Activated CD4-positive, alpha-beta T cell treated with anti-CD3 and anti-CD28 coated beads for 1 hour (primary cell): ENCODE data around the gene MAN2A2.

ENCODE experiments used
- DNase-seq: peaks from one replicate; pipeline ENCODE4 v3.0.0-alpha.2; 2020

Gene MAN2A2

DNA sequence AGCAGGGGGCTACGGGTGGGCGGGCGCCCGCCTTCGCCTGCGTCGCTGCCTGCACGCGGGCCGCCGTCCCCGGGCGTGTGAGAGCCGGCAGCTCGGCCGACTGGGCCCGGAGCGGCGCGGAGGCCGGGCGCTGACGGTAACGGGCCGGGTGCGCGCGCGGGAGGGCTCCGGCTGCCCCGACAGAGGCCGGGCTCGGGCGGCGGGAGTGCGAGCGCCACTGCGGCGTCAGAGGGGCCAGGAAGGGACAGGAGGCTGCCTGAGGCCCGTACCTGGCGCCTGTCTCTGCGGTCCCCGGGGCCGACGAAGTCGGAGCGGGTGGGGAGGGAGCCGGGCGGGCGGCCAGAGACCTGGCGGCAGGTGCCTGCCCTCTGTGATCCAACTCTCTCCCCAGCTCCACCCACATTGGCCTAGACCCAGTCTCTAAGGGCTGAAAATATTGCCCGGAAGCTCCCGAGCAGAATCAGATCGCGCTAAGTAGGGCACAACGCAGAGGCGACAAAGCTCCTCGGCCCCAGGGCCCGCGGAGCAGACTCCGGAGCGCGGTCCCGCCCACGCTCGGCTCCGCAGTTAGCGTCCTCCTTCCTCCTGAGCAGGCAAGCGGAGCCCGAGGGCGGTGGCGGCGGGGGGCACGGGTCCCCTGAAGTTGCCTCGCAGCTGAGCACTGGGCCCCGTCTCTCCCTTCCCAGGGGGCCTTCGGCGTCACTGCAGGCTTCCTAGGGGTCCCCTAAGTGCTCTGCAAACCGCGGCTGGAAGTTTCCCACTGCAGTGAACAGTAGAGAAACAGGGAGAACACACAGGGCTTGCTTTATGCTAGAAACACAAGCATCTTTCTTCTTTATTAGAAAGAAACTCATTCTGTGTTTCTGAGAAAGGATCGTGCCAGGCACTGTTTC, at the start of gene MAN2A2:
Gene MAN2A2, plus strand, starts transcription at position 463 of the 893 bp plus-strand sequence. CDS start 906 bp downstream, outside the sequence.
- peak; percentile 59 for DNase-seq

- no peak for DNase-seq
Measured at GRCh38 chr15:90855139-90855538, 48.0 kb upstream of the MAN2A2 start.

GRCh38 chr15:90857337-90857736, 45.8 kb upstream of the MAN2A2 start:
- DNase-seq = no peak

DNA sequence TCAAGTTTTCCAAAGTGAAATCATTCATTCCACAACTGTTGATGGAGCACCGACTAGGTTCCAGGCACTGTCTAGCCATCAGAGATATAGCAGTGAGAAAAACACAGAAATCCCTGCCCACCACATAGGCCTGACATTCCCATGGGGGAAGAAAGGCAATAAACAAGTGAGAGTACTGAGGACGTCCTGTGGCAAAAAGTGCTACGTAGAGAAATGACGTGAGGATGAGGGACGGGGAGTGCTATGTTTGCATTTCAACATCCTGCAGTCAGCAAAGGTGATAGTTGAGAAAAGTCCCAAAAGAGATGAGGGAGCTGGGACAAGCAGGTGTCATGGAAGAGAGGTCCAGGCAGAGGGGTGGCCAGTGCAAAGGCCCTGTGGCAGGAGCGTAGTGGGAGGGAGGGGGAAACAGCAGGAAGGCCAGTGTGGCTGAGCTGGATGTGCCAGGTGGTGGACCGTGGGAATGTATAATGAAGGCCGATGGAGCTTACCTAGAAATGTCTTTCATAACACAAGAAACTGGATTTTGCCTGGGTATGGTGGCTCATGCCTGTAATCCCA, 45.1 kb upstream of the MAN2A2 start:
- DNase-seq = no peak

DNA sequence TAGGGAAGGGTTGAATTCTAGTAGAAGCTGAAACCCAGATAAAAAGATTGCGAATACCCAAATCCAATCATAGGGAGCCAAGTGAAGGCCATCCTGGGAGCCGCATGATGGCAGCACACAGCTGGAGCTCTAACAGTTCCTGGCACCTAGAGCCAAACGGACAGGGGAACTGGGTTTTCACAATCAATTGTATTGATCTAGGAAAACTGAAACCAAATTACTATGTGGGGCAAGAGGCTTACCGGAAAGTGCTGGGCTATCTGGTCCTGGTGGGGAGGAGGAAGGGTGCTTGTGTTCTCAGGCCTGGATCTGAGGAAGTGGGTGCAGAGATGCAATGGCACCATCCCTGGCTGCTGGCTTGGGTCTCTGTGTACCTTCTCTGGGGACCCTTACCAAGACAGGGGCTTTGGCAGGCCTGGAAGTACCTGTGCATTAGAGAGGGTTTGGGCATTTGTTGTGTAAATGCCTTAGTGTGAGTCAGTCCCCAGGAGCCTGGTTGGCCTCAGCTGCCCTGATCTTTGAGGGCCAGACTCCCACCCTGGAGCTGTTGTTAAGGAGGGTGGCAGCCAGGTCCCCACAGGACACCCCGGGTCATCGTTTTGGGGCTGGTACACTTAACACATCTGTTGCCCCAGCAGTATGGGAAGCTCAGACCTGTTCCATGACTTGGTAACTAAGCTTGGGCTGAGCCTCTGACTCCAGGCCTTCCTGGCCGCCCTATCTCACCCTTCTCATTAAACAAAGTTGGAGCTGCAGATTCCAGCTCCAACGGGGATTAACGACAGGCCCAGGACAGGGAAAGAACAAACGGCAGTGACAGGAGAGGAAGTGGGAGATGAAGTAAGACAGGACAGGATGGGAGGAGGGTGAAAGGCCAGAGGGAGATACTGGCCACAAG, 43.6 kb upstream of the MAN2A2 start:
- DNase-seq = no peak

DNA sequence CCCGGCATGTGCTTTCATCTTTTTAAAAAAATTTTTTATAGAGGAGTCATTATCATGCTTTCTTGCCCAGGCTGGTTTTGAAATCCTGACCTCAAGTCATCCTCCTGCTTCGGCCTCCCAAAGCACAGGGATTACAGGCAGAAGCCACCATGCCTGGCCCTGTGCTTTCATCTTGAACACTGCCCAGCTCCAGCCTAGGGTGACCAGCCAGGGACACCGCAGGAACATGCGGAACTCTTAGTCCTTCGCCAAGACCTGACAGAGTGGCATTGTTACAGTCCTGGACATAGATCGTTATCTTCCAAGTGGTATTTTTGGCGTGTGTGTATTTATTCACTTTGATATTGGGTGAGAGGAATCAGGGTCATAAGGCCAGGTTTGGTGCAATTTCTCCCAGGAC, 42.7 kb upstream of the MAN2A2 start:
- DNase-seq = no peak

DNA sequence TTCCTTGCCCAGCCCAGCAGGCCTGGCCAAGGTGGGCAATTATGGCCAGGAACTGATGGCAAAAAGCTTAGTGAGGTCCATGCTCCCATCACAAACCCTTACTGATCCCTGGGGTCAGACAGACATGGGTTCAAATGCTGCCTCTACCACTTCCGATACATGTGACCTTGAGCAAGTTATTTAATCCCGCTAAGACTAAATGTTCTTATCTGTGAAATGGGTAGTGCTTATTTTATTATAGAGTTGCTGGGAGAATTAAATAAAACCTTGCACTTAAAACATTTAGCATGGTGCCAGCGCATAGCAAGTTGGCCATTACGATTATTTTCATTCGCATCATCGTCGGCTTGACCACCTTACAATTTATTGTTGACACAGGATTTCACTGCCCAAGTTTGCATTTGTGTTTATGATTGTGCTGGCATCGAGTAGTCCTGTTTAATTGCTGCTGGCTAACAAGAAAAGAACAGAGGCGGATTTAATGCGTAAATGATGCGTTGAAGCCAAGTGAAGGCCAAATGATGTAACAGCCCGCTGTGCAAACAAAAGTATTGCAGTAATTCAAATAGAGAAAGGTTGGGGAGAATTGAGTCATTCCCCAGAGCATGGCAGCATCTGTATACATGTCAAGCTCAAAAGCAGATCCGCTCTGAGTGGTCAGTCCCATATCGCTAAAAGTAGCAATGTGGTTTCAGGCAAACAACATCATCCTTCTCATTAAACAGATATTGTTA, 42.0 kb upstream of the MAN2A2 start:
- DNase-seq = no peak

DNA sequence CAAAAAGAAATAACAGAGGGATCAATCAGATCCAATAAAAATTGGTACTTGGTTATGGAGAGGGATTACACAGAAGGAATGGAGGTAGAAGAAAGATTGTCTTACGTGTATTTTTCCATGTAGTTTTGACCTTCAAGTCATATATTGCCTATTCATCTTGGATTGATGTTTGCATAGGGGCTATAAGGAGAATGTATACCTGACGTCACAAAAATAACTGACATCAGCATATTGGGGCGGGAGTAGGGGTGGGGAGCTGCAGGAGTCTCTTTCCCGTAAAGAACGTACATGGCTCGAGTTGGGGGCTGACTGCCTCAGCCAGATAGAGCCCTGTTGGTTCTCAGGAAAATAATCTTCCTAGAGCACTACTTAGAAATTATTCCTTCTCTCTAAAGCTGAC, 40.6 kb upstream of the MAN2A2 start:
- DNase-seq = no peak

DNA sequence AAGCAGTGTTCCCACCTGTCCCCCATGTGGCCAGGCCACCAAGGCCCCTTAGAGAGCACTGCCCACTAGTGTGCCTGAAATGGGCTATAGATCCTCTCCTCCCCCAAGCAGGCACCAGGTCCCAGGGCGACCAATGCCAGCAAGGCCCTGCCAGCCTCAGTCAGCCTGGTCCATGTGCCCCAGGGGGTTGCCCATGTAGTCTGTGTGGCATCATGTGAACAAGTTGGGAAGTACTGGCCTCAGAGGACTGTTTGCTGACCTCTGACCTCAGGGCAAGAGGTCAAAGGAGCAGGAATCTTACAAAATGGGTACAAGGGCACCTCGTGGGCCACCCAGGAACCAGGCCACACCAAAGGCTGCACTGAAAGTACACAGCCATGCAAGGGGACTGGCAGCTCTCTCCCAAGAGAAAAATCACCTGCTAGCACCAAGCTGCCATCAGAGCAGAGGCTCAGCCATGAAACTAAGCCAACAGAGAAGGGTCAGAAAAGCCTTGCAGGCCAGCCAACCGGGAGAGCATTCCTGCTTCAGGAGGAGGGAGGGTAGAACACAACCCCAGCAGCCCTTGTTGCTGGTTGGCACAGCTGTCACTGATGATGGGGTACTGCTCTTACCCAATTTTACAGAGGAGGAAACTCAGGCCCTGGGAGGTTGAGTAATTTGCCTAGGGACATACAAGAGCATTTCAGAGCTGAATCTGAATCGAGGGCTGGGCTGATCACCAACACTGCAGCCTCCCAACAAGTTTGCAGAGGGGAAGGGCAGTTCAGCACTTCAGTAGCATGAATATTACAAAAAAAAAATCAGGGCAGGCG, 39.9 kb upstream of the MAN2A2 start:
- no peak for DNase-seq

DNA sequence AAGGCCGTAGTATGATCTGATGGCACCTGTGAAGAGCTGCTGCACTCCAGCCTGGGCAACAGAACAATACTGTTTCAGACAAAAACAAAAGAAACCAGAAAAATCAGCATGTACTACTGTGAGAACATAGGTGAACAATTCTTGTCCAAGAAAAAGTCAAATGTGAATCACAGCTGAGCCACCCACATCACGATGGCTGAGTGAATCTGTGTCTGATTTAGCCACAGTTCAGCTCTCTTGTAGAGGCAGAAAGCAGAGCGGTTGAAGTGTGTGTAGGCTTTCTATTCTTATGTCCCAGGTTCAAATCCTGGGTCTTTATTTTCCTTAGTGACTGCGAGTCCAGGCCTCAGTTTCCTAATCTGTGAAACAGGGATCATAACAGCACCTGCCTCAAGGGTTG, 39.1 kb upstream of the MAN2A2 start:
- DNase-seq = no peak

- DNase-seq = no peak
Measured at GRCh38 chr15:90864507-90864906, 38.6 kb upstream of the MAN2A2 start.

- no peak for DNase-seq
Measured at GRCh38 chr15:90865702-90866101, 37.4 kb upstream of the MAN2A2 start.

DNA sequence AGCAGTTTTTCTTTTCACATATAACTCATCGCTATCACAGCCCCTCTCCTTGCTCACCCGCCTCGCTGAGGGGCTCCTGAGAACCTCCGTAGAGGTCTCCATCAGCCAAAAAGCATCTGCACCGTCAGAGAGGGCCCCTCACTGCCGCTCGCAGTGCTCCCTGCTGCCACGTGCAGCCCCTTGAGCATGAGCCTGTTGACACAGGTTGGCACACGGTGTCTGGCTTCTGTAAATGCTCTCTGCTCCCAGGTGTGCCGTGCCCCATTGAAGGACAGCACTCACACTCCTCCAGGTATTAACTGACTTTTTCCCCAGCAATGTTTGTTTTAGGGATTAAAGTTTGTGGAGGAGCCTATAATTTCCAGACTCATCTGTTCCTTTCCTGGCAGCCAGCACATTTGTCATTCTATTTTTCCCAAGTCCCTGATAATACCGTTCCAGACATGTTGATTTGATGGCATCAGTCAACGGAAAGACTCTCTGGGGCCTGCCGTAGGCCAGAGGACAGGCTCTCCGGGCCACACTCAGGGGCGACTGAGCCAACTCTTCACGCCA, 36.9 kb upstream of the MAN2A2 start:
- DNase-seq = no peak

DNA sequence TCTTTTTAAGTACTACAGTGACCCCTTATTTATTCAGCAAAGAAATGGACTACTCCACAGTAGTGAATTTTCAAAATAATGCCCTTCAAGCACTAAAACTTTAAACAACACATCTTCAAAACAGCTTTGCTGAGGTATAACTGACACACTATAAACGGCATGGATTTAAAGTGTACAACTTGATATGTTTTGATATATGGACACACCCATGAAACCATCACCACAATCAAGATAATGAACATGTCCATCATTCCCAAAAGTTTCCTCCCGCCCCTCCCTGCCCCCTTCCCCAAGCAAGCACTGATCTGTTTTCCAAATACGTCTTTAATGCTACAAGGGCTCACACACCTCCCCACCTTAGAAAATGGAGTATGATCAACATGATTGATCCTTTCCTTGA, 36.3 kb upstream of the MAN2A2 start:
- no peak for DNase-seq

DNA sequence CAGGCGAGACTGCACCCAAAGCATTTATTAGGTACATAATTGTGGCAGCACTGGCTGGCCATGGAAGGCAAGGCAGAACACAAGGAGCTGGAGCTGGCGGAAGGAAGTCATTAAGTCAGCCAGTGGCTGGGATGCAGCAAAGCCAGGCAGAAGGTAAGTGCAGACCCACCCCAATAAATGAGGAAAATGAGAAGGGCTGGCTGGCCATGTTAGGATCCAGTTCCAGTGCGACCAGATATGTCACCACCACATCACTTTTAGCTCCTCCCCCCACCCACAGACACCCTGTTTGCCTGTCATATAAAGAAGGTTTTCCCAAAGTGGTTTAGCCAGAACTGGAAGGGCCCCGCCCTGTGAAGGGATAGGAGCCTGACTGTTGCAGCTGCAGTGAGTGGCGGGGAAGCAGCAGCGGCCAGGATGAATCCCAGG, 34.8 kb upstream of the MAN2A2 start, which contains the start of gene FURIN:
Gene FURIN, plus strand, starts transcription at position 328 of the 429 bp plus-strand sequence. CDS start 7,153 bp downstream, outside the sequence.
- DNase-seq = no peak

GRCh38 chr15:90869140-90869541, 34.0 kb upstream of the MAN2A2 start:
- no peak for DNase-seq

DNA sequence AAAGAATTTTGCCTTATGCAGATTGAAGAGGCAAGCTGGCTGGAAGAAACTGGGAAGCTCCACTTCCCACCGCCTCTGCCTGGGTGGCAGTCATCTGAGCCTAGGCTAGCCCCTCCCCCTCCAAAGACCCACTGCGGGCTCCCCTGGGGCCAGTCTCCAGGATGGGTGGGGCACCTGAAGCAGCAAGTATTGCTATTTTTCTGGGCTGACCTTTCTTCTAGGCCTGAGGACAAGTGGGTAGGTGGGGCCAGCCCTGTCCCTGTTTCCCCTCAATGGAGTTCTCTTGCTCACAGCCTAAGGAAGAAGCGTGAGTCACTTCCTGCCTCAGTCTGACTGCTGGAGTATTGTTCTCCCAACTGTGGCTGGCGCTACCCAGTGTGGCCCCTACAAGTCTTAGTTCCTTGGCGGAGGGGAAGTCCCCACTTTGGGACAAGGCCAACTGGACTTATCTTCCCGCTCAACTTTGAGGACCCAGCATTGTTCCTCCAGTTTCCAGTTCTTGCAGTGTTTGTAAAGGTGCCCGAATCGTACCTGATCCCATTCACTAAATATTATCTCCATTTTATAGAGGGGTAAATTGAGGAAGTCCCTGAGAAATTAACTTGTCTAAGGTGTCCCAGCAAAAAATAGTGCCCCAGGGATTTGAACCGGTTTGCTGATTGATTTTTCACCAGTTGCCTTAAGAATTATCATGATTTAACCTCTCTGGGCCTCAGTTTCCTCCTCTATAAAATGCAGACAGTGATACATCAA, 33.3 kb upstream of the MAN2A2 start:
- no peak for DNase-seq

- no peak for DNase-seq
Measured at GRCh38 chr15:90870354-90871138, 32.6 kb upstream of the MAN2A2 start.

DNA sequence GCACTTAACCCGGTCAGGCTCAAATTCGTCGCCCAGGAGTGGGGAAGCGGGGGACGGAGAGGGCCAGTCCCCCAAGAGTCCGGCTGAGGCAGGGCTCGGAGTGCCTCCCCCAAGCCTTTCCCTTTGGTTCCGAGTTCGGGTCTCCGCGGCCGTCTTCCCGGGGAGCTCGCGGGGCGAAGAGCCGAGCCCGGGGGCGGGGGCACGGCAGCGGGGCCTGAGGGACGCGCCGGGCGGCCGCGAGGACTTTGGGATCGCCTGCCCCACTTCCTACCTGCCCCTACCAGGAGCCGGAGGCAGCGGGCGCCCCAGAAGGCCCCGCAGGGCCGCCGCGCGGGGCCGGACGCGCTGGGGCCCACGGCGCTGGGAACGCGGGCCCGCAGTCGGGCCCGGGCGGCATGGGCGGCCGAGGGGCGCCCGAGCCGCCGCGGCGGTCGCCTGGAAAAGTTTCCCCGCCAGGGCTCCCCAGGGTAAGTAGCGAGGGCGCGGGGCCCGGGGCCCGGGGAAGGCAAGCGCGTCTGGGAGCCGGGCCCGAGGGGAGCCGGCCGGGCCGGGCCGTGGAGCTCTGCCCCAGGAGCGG, 31.9 kb upstream of the MAN2A2 start:
- DNase-seq = no peak
